GM23338 (cell line): ENCODE results near the gene PRKAR1B. TPM values are rescaled to one million over a fixed set of nuclear protein-coding genes. Genes with fewer than 3 reads are reported as not detected.

ENCODE experiments used
- ATAC-seq: fragments of 200-7000 bp; cut with Tn5 transposase; 3 replicates; pipeline ENCODE4 v1.9.1; 2020
- DNase-seq: peaks from one replicate; pipeline ENCODE4 v3.0.0-alpha.2; 2015; ENCODE audit warnings: low spot score
- H2AFZ ChIP-seq: fragments of 200-600 bp; sonication (generic); 2 replicates; pipeline ENCODE4 v1.8.0; 2016; ENCODE audit warnings: antibody characterized with exemption, mild to moderate bottlenecking, moderate library complexity
- H3F3A ChIP-seq: fragments of 200-600 bp; sonication (generic); replicated peaks from 2 replicates; pipeline ENCODE4 v1.8.0; 2017; ENCODE audit warnings: antibody characterized with exemption, mixed run types, low read depth
- H3K27ac ChIP-seq: fragments of 200-600 bp; sonication (generic); 2 replicates; pipeline ENCODE4 v1.6.1; 2016; ENCODE audit warnings: low read depth
- H3K27me3 ChIP-seq: fragments of 200-600 bp; sonication (generic); 2 replicates; pipeline ENCODE4 v1.8.0; 2016; ENCODE audit warnings: mild to moderate bottlenecking, mixed run types, moderate library complexity; ENCODE audit not compliant: insufficient read depth
- H3K36me3 ChIP-seq: fragments of 200-600 bp; sonication (generic); 2 replicates; pipeline ENCODE4 v1.8.0; 2016; ENCODE audit warnings: mild to moderate bottlenecking; ENCODE audit not compliant: insufficient read depth
- H3K4me1 ChIP-seq: fragments of 200-600 bp; sonication (generic); 2 replicates; pipeline ENCODE4 v1.8.0; 2016; ENCODE audit warnings: mild to moderate bottlenecking, moderate library complexity; ENCODE audit not compliant: insufficient read depth
- H3K4me2 ChIP-seq: fragments of 200-600 bp; sonication (generic); 2 replicates; pipeline ENCODE4 v1.7.1; 2017; ENCODE audit warnings: mixed run types
- H3K4me3 ChIP-seq: fragments of 200-600 bp; sonication (generic); 2 replicates; pipeline ENCODE4 v1.6.1; 2016; ENCODE audit warnings: mixed run types
- H3K79me2 ChIP-seq: fragments of 200-600 bp; sonication (generic); replicated peaks from 2 replicates; pipeline ENCODE4 v1.8.0; 2017; ENCODE audit warnings: mild to moderate bottlenecking; ENCODE audit not compliant: insufficient read depth
- H3K9me2 ChIP-seq: fragments of 200-600 bp; sonication (generic); 2 replicates; pipeline ENCODE4 v1.8.0; 2017; ENCODE audit not compliant: insufficient read depth
- H4K20me1 ChIP-seq: fragments of 200-600 bp; sonication (generic); replicated peaks from 2 replicates; pipeline ENCODE4 v1.8.0; 2017; ENCODE audit warnings: mild to moderate bottlenecking; ENCODE audit not compliant: insufficient read depth
- H3K27ac Mint-ChIP-seq: 2 replicates; pipeline ENCODE4 v1.8.0; 2020; ENCODE audit warnings: inconsistent platforms, mild to moderate bottlenecking, moderate library complexity, mixed read lengths
- H3K27me3 Mint-ChIP-seq: 3 replicates; pipeline ENCODE4 v1.8.0; 2022; ENCODE audit warnings: low read depth, mild to moderate bottlenecking, moderate library complexity, mixed read lengths, inconsistent platforms; ENCODE audit not compliant: insufficient read depth, poor library complexity
- H3K36me3 Mint-ChIP-seq: 3 replicates; pipeline ENCODE4 v1.8.0; 2021; ENCODE audit warnings: low read depth, mild to moderate bottlenecking, inconsistent platforms, moderate library complexity, mixed read lengths
- H3K4me1 Mint-ChIP-seq: 3 replicates; pipeline ENCODE4 v1.8.0; 2020; ENCODE audit warnings: mild to moderate bottlenecking, inconsistent platforms, mixed read lengths
- H3K4me3 Mint-ChIP-seq: 3 replicates; pipeline ENCODE4 v1.8.0; 2021; ENCODE audit warnings: moderate library complexity, mild to moderate bottlenecking, inconsistent platforms, mixed read lengths
- H3K9me3 Mint-ChIP-seq: 3 replicates; pipeline ENCODE4 v1.8.0; 2020; ENCODE audit warnings: moderate library complexity, mild to moderate bottlenecking, inconsistent platforms, mixed read lengths
- EZH2 ChIP-seq: fragments of 200-600 bp; sonication (generic); IDR thresholded peaks from one replicate; pipeline ENCODE4 v1.8.0; 2017; ENCODE audit warnings: antibody characterized with exemption, mild to moderate bottlenecking, low read depth; ENCODE audit not compliant: unreplicated experiment
- NANOG ChIP-seq: IDR thresholded peaks from 2 replicates; pipeline ENCODE4 v1.6.1; 2016; ENCODE audit warnings: antibody characterized with exemption, borderline replicate concordance
- POLR2AphosphoS5 ChIP-seq: IDR thresholded peaks from 2 replicates; pipeline ENCODE4 v1.6.1; 2016; ENCODE audit warnings: antibody characterized with exemption, low read depth
- STAT1 ChIP-seq: IDR thresholded peaks from one replicate; pipeline ENCODE4 v1.6.1; 2016; ENCODE audit warnings: antibody characterized with exemption; ENCODE audit not compliant: unreplicated experiment
- ZNF114 ChIP-seq: fragments of 250-450 bp; sonication (Bioruptor Pico); IDR thresholded peaks from 2 replicates; pipeline ENCODE4 v1.5.0; 2020; ENCODE audit warnings: mild to moderate bottlenecking, moderate library complexity
- polyA plus RNA-seq: library from polyadenylated mRNA; unstranded; fragments of >200 nt; fragmentation: Nextera tagmentation; extraction: Ambion mirVana; gene quantifications from 2 replicates; pipeline ENCODE4 v1.2.1, GENCODE V29; 2016
- total RNA-seq: library from RNA; depleted of rRNA; stranded (reverse); fragments of >200 nt; shearing (Covaris generic); gene quantifications from 2 replicates; pipeline ENCODE4 v1.2.3, GENCODE V29; 2014
- TF ChIP-seq, protein P1 (sequence below): fragments of 250-450 bp; sonication (Bioruptor Pico); IDR thresholded peaks from 2 replicates; pipeline ENCODE4 v1.5.0; 2020; ENCODE audit warnings: mild to moderate bottlenecking, moderate library complexity
- TF ChIP-seq, protein P2 (sequence below): IDR thresholded peaks from one replicate; pipeline ENCODE4 v1.6.1; 2018; ENCODE audit warnings: antibody characterized with exemption; ENCODE audit not compliant: unreplicated experiment

The PRKAR1B gene
- total and polyA plus RNA-seq, 2 experiments from 2014 or later: 35.7 to 36.7 TPM

DNA sequence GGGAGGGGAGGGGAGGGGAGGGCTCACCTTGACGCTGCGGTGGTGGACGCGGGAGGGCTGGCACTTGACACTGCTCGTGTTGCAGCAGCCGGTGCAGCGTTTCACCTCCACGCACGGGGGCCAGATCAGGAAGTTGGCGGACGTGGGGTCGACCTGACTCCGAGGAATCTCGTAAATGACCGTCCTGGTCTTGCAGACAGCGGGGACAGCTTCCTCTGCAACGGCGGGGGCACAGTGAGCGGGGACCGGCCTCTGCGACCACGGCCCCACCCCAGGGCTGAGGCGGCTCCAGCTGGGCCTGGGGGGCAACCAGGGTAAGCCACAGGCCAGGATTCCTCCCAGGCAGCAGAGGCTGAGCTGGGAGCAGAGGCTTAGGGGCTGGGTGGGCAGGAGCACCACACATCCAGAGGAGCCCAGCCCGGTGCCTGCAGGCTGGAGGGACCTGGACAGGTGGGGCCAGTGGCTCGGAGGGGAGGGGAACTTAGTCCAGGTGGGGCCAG lies 216.2 kb downstream of the PRKAR1B start:
- no peak overlapping the region for H3K27ac Mint-ChIP-seq
- H3K4me1 Mint-ChIP-seq: peaks cover 31% of the 10 kb centered on the region
- ATAC-seq (no peak), DNase-seq (no peak)
- H3K27me3 Mint-ChIP-seq: peaks cover 17% of the 10 kb centered on the region
- peaks cover 52% of the 10 kb centered on the region for H3K36me3 Mint-ChIP-seq
- peaks cover 12% of the 10 kb centered on the region for H3F3A ChIP-seq
- H3K27ac ChIP-seq: no peak overlapping the region
- H3K4me3 ChIP-seq: no peak overlapping the region
- H3K79me2 ChIP-seq: peaks cover 33% of the 10 kb centered on the region
- H3K36me3 ChIP-seq: no peaks in the 10 kb centered on the region
- no peaks in the 10 kb centered on the region for H3K9me2 ChIP-seq
- H3K4me3 Mint-ChIP-seq: no peak overlapping the region
- H3K27me3 ChIP-seq: no peaks in the 10 kb centered on the region
- peaks cover 24% of the 10 kb centered on the region for H3K4me1 ChIP-seq
- H3K4me2 ChIP-seq: no peak overlapping the region
- H4K20me1 ChIP-seq: no peaks in the 10 kb centered on the region; the same call in 1 of the 2 replicates
- H2AFZ ChIP-seq: no peak overlapping the region
- H3K9me3 Mint-ChIP-seq: no peaks in the 10 kb centered on the region; the same call in 2 of the 3 replicates
- no peak for TF ChIP-seq ZNF114 (CRISPR knock-in tag)
- TF ChIP-seq NANOG: no peak
- no peak for TF ChIP-seq STAT1
- TF ChIP-seq EZH2: no peak
- no peak for TF ChIP-seq POLR2AphosphoS5
- TF ChIP-seq, protein P1, sequence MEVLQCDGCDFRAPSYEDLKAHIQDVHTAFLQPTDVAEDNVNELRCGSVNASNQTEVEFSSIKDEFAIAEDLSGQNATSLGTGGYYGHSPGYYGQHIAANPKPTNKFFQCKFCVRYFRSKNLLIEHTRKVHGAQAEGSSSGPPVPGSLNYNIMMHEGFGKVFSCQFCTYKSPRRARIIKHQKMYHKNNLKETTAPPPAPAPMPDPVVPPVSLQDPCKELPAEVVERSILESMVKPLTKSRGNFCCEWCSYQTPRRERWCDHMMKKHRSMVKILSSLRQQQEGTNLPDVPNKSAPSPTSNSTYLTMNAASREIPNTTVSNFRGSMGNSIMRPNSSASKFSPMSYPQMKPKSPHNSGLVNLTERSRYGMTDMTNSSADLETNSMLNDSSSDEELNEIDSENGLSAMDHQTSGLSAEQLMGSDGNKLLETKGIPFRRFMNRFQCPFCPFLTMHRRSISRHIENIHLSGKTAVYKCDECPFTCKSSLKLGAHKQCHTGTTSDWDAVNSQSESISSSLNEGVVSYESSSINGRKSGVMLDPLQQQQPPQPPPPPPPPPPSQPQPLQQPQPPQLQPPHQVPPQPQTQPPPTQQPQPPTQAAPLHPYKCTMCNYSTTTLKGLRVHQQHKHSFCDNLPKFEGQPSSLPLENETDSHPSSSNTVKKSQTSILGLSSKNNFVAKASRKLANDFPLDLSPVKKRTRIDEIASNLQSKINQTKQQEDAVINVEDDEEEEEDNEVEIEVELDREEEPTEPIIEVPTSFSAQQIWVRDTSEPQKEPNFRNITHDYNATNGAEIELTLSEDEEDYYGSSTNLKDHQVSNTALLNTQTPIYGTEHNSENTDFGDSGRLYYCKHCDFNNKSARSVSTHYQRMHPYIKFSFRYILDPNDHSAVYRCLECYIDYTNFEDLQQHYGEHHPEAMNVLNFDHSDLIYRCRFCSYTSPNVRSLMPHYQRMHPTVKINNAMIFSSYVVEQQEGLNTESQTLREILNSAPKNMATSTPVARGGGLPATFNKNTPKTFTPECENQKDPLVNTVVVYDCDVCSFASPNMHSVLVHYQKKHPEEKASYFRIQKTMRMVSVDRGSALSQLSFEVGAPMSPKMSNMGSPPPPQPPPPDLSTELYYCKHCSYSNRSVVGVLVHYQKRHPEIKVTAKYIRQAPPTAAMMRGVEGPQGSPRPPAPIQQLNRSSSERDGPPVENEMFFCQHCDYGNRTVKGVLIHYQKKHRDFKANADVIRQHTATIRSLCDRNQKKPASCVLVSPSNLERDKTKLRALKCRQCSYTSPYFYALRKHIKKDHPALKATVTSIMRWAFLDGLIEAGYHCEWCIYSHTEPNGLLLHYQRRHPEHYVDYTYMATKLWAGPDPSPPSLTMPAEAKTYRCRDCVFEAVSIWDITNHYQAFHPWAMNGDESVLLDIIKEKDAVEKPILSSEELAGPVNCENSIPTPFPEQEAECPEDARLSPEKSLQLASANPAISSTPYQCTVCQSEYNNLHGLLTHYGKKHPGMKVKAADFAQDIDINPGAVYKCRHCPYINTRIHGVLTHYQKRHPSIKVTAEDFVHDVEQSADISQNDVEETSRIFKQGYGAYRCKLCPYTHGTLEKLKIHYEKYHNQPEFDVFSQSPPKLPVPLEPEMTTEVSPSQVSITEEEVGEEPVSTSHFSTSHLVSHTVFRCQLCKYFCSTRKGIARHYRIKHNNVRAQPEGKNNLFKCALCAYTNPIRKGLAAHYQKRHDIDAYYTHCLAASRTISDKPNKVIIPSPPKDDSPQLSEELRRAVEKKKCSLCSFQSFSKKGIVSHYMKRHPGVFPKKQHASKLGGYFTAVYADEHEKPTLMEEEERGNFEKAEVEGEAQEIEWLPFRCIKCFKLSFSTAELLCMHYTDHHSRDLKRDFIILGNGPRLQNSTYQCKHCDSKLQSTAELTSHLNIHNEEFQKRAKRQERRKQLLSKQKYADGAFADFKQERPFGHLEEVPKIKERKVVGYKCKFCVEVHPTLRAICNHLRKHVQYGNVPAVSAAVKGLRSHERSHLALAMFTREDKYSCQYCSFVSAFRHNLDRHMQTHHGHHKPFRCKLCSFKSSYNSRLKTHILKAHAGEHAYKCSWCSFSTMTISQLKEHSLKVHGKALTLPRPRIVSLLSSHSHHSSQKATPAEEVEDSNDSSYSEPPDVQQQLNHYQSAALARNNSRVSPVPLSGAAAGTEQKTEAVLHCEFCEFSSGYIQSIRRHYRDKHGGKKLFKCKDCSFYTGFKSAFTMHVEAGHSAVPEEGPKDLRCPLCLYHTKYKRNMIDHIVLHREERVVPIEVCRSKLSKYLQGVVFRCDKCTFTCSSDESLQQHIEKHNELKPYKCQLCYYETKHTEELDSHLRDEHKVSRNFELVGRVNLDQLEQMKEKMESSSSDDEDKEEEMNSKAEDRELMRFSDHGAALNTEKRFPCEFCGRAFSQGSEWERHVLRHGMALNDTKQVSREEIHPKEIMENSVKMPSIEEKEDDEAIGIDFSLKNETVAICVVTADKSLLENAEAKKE: no peak

DNA sequence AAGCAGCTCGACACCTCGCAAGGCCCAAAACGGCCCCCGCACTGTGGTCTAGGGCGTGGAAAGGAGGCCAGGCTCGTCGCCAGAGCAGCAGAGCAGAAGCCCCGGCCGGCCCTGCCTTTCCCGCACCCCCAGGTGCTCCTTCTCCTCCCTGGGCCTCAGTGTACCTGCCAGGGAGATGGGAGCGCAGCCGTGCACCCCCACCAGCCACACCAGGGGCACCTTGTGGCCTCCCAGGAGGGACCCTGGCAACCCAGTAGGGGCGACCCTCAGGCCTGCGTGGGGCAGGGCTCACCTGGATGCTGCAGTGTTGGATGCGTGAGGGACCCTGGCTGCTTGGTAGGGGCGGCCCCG lies 217.0 kb downstream of the PRKAR1B start:
- Histone ChIP-seq H4K20me1 (no peaks in the 10 kb centered on the region; the same call in 1 of the 2 replicates), H3K36me3 (no peaks in the 10 kb centered on the region), H3K4me2 (no peak overlapping the region), H3K4me1 (peaks cover 18% of the 10 kb centered on the region), H3K4me3 (no peak overlapping the region), H3K9me2 (no peaks in the 10 kb centered on the region), H3K79me2 (peaks cover 30% of the 10 kb centered on the region), H2AFZ (no peak overlapping the region), H3K27ac (no peak overlapping the region), H3K27me3 (no peaks in the 10 kb centered on the region), H3F3A (peaks cover 8% of the 10 kb centered on the region; the same call in 1 of the 2 replicates)
- no peak for DNase-seq
- H3K4me1 Mint-ChIP-seq: peaks cover 27% of the 10 kb centered on the region
- no peak overlapping the region for H3K4me3 Mint-ChIP-seq
- ATAC-seq: no peak
- H3K36me3 Mint-ChIP-seq: peaks cover 59% of the 10 kb centered on the region
- H3K27me3 Mint-ChIP-seq: peaks cover 13% of the 10 kb centered on the region
- H3K27ac Mint-ChIP-seq: no peak overlapping the region
- no peaks in the 10 kb centered on the region; the same call in 2 of the 3 replicates for H3K9me3 Mint-ChIP-seq
- TF ChIP-seq, protein P2, sequence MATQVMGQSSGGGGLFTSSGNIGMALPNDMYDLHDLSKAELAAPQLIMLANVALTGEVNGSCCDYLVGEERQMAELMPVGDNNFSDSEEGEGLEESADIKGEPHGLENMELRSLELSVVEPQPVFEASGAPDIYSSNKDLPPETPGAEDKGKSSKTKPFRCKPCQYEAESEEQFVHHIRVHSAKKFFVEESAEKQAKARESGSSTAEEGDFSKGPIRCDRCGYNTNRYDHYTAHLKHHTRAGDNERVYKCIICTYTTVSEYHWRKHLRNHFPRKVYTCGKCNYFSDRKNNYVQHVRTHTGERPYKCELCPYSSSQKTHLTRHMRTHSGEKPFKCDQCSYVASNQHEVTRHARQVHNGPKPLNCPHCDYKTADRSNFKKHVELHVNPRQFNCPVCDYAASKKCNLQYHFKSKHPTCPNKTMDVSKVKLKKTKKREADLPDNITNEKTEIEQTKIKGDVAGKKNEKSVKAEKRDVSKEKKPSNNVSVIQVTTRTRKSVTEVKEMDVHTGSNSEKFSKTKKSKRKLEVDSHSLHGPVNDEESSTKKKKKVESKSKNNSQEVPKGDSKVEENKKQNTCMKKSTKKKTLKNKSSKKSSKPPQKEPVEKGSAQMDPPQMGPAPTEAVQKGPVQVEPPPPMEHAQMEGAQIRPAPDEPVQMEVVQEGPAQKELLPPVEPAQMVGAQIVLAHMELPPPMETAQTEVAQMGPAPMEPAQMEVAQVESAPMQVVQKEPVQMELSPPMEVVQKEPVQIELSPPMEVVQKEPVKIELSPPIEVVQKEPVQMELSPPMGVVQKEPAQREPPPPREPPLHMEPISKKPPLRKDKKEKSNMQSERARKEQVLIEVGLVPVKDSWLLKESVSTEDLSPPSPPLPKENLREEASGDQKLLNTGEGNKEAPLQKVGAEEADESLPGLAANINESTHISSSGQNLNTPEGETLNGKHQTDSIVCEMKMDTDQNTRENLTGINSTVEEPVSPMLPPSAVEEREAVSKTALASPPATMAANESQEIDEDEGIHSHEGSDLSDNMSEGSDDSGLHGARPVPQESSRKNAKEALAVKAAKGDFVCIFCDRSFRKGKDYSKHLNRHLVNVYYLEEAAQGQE: no peak
- TF ChIP-seq POLR2AphosphoS5: no peak
- TF ChIP-seq ZNF114 (CRISPR knock-in tag): no peak
